GM12872 (cell line): Measurements from ENCODE around the gene SPTBN4.

Experiments
- TF ChIP-seq, protein P1 (sequence below): IDR thresholded peaks from 3 replicates; pipeline ENCODE4 v1.5.1; 2011; ENCODE audit warnings: low read depth, mild to moderate bottlenecking, low read length, moderate library complexity; ENCODE audit not compliant: insufficient read depth

Gene SPTBN4

DNA sequence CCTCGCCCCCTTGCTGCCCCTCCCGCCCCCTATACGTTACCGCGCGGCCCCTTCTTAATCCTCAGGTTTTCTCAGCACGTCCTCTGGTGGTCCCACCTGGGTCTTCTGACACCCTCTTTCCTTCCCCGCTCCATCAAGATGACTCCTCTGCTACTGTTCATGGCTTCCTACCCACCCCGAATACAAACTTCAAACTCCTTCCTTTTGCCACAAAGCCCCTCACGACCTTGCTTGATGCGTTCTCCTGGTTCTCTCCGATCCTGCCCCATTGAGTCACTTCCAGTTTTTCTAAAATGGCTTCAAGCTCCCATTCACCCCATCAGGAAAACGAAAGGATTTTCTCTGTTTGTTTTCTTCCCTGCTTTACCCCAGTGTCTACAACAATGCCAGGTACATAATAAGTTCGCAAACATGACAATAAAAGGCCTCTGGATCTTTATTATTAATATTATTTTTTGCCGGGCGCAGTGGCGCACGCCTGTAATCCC is 21.9 kb upstream of the SPTBN4 start:
- TF ChIP-seq, protein P1, sequence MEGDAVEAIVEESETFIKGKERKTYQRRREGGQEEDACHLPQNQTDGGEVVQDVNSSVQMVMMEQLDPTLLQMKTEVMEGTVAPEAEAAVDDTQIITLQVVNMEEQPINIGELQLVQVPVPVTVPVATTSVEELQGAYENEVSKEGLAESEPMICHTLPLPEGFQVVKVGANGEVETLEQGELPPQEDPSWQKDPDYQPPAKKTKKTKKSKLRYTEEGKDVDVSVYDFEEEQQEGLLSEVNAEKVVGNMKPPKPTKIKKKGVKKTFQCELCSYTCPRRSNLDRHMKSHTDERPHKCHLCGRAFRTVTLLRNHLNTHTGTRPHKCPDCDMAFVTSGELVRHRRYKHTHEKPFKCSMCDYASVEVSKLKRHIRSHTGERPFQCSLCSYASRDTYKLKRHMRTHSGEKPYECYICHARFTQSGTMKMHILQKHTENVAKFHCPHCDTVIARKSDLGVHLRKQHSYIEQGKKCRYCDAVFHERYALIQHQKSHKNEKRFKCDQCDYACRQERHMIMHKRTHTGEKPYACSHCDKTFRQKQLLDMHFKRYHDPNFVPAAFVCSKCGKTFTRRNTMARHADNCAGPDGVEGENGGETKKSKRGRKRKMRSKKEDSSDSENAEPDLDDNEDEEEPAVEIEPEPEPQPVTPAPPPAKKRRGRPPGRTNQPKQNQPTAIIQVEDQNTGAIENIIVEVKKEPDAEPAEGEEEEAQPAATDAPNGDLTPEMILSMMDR: peak; percentile 47; the same call in 2 of the 3 replicates

DNA sequence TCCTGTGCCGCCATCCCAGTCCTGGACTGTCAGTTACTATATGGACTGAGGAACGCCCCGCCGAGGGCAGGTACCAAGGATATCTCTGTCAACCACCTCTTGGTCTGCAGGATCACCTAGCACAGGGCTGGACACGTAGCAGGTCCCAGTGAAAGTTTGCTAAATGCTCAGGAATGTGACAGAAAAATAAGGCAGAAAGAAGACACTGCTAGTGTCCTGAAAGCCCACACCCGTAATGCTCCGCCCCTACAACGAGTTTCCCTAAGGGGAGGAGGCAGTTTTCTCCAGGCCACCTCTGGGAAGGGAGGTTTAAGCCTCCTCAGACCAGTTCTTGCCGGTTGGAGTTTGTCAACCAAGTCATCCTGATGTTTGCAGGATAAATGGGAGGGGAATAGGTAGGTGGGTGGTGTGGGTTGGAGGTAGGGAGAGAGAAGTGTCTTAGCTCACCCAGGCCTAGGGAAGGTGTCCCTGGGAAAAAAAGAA is 21.0 kb upstream of the SPTBN4 start:
- TF ChIP-seq, protein P1: no peak

DNA sequence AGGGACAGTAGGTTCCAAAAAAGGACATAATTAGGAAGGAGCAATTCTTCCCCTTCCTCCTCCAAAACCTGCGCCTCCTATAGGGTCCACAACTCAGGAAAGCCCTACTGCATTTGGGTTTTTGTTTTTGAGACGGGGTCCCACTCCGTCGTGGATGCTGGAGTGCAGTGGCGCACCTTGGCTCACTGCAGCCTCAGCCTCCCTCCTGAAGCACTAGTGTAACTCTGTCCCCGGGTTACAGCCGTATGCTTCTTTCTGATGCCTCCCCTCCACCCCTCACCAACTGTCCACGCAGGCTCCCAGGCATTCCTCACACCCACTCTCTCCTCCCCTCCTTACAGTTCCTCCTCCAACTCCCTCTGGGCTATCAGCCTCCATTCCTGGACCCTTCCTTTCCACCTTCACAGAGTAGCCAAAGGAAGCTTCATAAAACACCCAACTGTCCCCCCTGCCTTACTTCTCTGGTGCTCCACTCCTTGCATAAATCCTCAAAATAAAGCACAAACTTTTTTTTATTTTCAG is 20.5 kb upstream of the SPTBN4 start:
- TF ChIP-seq, protein P1: no peak

DNA sequence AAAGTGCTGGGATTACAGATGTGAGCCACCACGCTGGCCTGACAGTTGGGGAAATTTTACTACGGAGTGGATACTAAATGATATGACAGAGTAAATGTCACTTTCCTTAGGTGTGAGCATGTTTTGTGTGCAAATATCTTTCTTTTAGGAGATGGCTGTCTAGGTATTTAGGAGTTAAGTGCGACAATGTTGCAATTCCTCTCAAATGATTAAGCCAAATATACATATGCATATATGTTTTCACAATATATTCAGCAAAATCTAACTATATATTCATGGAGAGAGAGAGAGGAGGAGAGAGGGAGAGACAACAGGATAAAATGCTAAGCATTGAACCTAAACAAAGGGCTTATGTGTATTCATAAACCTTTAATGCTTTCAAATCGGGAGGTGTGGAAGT is 17.3 kb upstream of the SPTBN4 start:
- TF ChIP-seq, protein P1: no peak

DNA sequence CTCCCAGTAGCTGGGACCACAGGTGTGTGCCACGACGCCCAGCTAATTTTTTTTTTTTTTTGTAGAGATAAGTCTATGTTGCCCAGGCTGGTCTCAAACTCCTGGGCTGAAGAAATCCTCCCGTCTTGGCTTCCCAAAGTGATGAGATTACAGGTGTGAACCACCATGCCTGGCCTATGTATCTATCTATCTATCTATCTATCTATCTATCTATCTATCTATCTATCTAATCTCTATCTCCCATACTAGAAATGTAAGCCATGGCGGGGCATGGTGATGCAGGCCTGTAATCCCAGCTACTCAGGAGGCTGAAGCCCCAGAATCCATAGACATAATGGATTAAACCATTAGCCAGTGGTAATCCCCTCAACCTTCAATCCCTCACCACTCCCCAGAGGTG is 16.1 kb upstream of the SPTBN4 start:
- TF ChIP-seq, protein P1: no peak

DNA sequence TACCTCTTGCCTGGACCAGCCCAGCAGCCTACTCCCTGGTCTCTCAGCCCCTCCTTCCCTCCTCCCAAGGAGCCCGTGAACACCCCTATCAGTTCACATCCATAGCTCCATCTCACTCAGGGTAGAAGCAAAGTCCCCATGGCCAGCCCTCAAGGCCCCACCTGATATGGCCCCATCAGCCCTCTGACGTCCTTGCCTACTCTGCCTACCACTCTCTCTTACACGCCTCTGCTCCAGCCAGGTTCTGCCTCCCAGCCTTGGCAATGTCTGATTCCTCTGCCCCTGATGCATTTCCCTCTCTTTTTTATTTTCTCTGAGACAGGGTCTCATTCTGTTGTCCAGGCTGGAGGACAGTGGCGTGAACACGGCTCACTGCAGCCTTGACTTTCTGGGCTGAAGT is 14.8 kb upstream of the SPTBN4 start:
- TF ChIP-seq, protein P1: no peak

DNA sequence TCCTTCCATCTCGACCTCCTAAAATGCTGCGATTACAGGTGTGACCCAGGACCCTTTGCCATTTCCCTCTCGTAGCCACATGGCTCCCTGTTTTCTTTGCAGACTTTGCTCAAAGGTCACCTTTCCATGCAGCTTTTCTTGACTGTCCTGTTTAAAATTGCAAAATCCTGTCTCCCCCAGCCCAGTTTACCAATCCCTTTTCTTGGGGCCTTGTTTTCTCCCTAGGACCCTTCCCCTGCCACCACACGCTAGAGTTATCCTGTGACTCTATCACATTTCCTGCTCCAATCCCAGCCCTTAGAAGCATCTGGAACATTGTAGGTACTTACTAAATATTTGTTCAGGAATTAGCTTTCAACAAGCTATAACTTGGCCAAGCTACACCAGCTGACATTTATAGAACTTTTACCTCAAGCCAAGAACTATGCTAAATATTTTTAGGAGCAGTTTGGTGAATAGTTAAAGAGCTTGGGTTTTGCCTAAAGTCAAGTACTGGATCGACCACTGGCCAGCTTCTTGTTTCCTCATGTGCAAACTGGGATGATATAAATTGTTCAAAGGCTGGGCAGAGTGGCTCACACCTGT is 13.6 kb upstream of the SPTBN4 start:
- TF ChIP-seq, protein P1: no peak

DNA sequence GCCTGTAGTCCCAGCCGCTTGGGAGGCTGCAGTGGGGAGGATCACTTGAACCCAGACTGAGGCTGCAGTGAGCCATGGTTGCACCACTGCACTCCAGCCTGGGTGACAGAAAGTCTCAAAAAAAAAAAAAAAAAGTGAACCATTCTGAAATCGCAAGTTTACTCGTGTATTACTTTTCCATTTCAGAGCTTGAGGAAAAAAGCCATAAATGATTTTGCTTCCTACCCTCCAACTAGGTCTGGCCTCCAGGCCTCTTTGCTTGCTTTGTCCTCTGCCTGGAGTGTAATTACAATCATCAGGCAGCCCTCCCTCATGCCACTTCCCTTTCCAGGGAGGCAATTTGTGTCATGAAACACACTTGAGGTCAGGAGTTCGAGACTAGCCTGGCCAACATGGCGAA is 9.8 kb upstream of the SPTBN4 start:
- TF ChIP-seq, protein P1: no peak
